Stimulated activated naive CD8-positive, alpha-beta T cell treated with anti-CD3 and anti-CD28 coated beads, Interleukin-15, amount 100 ng/mL, for 72 hours (primary cell): ENCODE measurements around the gene DHRS13.
"Not testable (repeated sequence)": the region's sequence is repeated elsewhere in the genome, so short reads cannot be mapped to it uniquely, and the experiment has no call there.

Experiments used
- ATAC-seq: fragments of 150-1000 bp; cut with Tn5 transposase; 2 replicates; pipeline ENCODE4 v1.10.0; 2021; ENCODE audit warnings: mild to moderate bottlenecking, moderate library complexity
- DNase-seq, 2 donors: peaks; one replicate each; pipeline ENCODE4 v3.0.0; 2021 to 2022
- H3K27ac Mint-ChIP-seq, 2 donors: one replicate each; pipeline ENCODE4 v1.8.0; 2022; ENCODE audit warnings: mild to moderate bottlenecking in 2 of 2, mixed read lengths in 2 of 2, moderate library complexity in 2 of 2
- H3K27me3 Mint-ChIP-seq: one replicate; pipeline ENCODE4 v1.8.0; 2022; ENCODE audit warnings: mixed read lengths
- H3K4me1 Mint-ChIP-seq: one replicate; pipeline ENCODE4 v1.8.0; 2022; ENCODE audit warnings: mild to moderate bottlenecking, mixed read lengths
- H3K4me3 Mint-ChIP-seq, 2 donors: one replicate each; pipeline ENCODE4 v1.8.0; 2022; ENCODE audit warnings: mild to moderate bottlenecking in 2 of 2, mixed read lengths in 2 of 2, moderate library complexity in 1 of 2
- H3K9me3 Mint-ChIP-seq, 2 donors: one replicate each; pipeline ENCODE4 v1.8.0; 2022; ENCODE audit warnings: mixed read lengths in 2 of 2

Gene DHRS13

DNA sequence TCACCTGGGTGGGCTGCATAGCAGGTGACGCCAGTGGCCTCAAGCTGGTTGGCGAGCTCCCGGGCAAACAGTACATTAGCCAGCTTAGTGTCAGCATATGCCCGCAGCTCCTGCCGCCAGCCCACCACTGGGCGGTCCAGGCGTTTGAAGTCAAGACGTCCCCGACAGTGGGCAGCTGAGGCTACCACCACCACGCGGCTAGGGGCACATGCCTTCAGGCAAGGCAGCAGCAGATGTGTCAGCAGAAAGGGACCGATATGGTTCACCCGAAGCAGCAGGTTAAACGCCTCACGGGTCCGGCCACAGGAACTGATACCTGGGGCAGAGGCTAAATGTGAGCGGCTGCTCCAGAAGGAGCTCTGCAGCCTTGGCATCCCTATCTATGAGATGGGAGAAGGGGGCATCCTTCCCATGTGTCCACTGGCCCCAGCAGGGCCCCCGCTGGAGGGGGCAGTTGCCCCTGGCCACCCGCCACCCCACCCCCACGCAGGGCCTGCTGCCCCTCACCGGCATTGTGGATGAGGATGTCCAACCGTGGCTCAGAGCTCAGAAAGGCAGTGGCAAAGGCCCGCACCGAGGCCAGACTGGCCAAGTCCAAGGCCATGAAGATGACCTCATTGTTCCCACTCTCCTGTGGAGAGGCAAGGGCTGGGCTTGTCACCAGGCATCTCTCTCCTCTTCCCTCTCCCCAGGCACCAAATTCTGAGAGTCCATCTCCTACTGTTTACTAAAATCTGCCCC, 1.7 kb downstream of the DHRS13 start:
- Mint-ChIP-seq H3K27ac (peak overlapping the region; percentile 69 to 92), H3K4me3 (peak overlapping the region; percentile 93 to 96), H3K27me3 (no peaks in the 10 kb centered on the region), H3K4me1 (peaks cover 68% of the 10 kb centered on the region), H3K9me3 (no peaks in the 10 kb centered on the region)
- DNase-seq (no peak), ATAC-seq (no peak)

GRCh38 chr17:28899212-28899815, 3.6 kb downstream of the DHRS13 start:
- H3K27me3 Mint-ChIP-seq = no peaks in the 10 kb centered on the region
- no peak overlapping the region for H3K27ac Mint-ChIP-seq
- H3K4me1 Mint-ChIP-seq = peaks cover 70% of the 10 kb centered on the region
- ATAC-seq = no peak
- no peak for DNase-seq
- no peaks in the 10 kb centered on the region for H3K9me3 Mint-ChIP-seq
- no peak overlapping the region for H3K4me3 Mint-ChIP-seq

DNA sequence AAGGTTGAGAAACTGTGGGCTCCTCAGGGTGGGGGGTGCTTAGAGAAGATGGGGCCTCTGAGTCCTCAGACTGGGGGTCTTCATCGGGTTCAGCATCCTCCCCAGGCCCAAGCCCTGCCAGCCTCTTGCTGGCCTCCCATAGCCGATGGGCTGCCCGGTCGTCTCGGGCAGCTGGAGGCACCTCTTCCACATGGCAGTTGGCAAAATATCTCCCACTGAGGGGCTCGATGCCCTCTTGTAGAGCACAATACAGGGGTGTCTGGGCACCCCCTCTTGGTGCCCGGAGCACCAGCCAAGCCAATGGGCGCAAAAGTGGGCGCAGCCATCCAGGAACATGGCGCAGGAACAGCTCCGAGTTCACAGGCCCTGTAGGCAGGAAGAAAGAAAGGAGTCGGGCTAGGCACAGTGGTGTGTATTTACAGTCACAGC, 4.3 kb downstream of the DHRS13 start:
- no peak for DNase-seq

DNA sequence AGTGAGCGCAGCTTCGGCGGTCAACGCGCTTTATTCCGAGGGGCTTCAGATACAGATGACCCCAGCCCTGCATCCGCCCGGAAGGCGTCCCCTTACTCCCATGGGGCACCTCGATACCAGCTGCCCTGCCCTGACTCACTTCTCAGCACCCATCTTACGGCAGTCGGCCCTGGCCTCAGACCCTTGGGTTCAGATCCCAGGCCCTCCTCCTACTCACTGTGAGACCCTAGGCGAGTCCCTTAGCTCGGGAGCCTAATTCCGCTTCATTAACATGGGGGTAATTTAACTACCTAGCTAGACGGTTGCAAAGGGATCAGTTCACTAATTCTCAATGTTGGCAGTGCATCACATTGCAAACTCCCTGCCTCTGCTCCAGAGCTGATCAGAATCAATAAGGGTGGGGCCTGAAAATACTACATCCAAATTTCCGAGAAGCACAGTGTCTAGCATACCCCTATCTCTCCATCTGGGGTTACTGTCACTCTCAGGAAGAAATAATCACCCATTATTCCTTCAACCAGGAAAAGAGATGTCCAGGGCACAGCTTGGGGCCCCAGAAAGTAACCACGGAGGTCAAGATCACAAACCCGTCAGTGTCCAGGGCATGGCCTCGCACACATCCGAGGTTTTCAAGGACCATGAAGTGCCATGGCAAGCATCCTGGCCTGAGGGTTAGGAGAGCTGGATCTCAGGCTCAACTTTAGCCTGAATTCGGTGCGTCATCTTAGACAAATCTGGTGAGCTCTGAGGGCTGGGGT, 4.9 kb downstream of the DHRS13 start:
- ATAC-seq (peak; percentile 41), DNase-seq (peak in 1 of 2 donors; percentile 46)
- peaks cover 77% of the 10 kb centered on the region for H3K4me1 Mint-ChIP-seq
- no peaks in the 10 kb centered on the region for H3K27me3 Mint-ChIP-seq
- peak overlapping the region; percentile 97 to 98 for H3K27ac Mint-ChIP-seq
- no peaks in the 10 kb centered on the region for H3K9me3 Mint-ChIP-seq
- peak overlapping the region; percentile 95 to 99 for H3K4me3 Mint-ChIP-seq

More for the DNA sequence above, 4.3 kb downstream of the DHRS13 start:
- Mint-ChIP-seq H3K4me1 (peaks cover 76% of the 10 kb centered on the region), H3K4me3 (no peak overlapping the region), H3K27ac (no peak overlapping the region), H3K9me3 (no peaks in the 10 kb centered on the region), H3K27me3 (no peaks in the 10 kb centered on the region)
- no peak for ATAC-seq

DNA sequence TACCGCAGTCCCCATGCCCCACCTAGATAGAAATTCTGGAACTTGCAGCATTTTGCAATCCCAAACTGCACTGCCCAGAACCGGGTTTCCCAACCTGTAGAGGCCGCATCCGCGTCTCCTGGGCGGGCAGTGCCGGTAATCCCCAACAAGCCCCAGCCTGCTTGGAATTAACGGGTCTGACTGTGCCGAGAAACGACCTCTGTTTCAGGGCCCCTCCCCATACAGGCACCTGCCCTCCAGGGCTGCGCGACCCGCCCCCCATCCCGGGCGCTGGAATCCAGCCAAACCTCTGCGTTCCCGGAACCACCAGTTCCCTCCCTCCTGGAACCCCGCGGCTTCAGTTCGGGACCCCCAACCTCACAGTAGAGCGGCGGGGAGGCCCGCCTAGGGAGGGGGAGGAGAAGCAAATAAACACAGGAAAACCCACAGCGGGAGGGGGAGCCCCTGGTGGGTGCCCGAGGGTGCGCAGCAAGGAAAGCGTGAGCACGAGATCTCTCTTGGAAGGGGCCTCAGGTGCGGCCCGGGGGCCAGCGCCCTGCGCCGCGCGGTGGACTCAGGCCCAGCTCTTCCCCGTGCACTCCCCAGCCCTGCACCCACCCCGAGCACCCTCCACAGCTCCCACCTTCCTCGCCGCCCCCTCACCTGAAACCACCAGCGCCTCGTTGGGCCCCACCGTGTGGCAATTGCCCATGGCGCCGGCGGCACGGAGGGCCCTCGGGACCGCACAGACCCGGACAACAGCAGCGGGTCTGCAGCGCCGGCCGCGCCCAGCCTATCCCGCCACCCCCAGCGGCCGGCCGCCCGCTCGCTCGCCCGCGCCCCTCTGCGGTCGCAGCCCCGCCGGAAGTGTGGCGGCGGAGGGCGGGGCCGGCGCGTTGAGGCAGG, 5.8 kb downstream of the DHRS13 start, which contains the start of gene FLOT2:
Gene FLOT2 (minus strand): TSS at position 850 of the 885 bp plus-strand sequence. CDS start 159 bp downstream, at position 691.
- H3K4me1 Mint-ChIP-seq = peaks cover 83% of the 10 kb centered on the region
- H3K27ac Mint-ChIP-seq = peak within 1 kb of the TSS; percentile 97 to 98
- no peaks in the 10 kb centered on the region for H3K9me3 Mint-ChIP-seq
- ATAC-seq = peak; percentile 84
- no peaks in the 10 kb centered on the region for H3K27me3 Mint-ChIP-seq
- DNase-seq = peak; percentile 65 to 78
- H3K4me3 Mint-ChIP-seq = peak within 1 kb of the TSS; percentile 95 to 99

- no peak for DNase-seq
- Mint-ChIP-seq H3K9me3 (no peaks in the 10 kb centered on the region), H3K27ac (peak overlapping the region; percentile 95 to 98), H3K4me1 (peaks cover 83% of the 10 kb centered on the region), H3K27me3 (no peaks in the 10 kb centered on the region), H3K4me3 (peak overlapping the region; percentile 95 to 99)
- no peak for ATAC-seq
These were observed 6.4 kb downstream of the DHRS13 start for GRCh38 chr17:28896491-28896883.

- ATAC-seq (no peak), DNase-seq (no peak)
- no peaks in the 10 kb centered on the region for H3K9me3 Mint-ChIP-seq
- peak overlapping the region; percentile 95 to 99 for H3K4me3 Mint-ChIP-seq
- peak overlapping the region; percentile 16 to 95 for H3K27ac Mint-ChIP-seq
- H3K27me3 Mint-ChIP-seq = no peaks in the 10 kb centered on the region
- peaks cover 83% of the 10 kb centered on the region for H3K4me1 Mint-ChIP-seq
These were observed 7.0 kb downstream of the DHRS13 start for GRCh38 chr17:28895794-28896447.

- Mint-ChIP-seq H3K27ac (peak overlapping the region; percentile 100), H3K4me1 (peaks cover 82% of the 10 kb centered on the region), H3K4me3 (peak overlapping the region; percentile 82 to 85)
- not testable (repeated sequence) for H3K27me3 Mint-ChIP-seq, H3K9me3 Mint-ChIP-seq
- peak; percentile 41 to 62 for DNase-seq
- peak; percentile 54 for ATAC-seq
These were observed 9.4 kb downstream of the DHRS13 start for GRCh38 chr17:28893248-28894183.

DNA sequence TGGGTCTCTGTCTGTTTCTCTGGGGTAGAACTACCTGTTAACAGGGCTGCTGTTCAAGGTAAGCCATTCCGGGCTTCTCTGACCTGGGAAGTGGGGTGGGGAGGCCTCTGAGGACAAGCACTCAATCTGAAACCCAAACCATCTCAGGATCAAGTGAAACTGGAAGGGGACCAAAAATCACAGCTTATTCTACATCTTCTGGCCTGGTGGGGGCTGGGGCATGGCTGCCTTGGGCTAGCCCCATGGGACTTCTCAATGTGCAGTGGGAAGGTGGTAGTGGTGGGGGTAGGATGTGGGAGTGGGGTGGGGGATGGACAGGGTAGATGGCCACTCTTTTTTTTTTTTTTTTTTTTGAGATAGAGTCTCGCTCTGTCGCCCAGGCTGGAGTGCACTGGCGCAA, 10.9 kb downstream of the DHRS13 start:
- no peak for DNase-seq
- no peaks in the 10 kb centered on the region for H3K27me3 Mint-ChIP-seq
- no peak for ATAC-seq
- H3K4me1 Mint-ChIP-seq = peaks cover 82% of the 10 kb centered on the region
- peak overlapping the region; percentile 36 to 60 for H3K4me3 Mint-ChIP-seq
- no peaks in the 10 kb centered on the region for H3K9me3 Mint-ChIP-seq
- peak overlapping the region; percentile 95 to 97 for H3K27ac Mint-ChIP-seq

DNA sequence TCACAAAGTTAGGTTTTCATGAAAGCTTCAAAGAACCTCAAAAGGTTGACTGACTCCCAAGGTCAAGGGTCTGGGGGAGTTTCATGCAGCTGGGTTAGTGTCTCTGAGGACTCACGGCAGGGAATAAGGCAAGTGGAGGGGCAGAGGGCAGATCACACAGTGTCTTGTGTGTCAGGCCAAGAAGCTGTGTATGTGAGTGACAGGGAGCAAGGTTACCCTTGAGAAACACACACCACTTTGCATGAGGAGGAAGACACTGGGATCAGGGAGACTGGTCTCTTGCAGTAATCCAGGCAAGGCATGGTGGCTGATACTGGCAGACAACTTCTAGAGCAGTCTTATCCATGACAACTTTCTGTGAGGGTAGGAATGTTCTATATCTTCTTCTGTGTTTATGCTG, 11.7 kb downstream of the DHRS13 start:
- Mint-ChIP-seq H3K9me3 (no peaks in the 10 kb centered on the region), H3K4me1 (peaks cover 82% of the 10 kb centered on the region), H3K27ac (peak overlapping the region in 1 of 2 donors; percentile 97), H3K27me3 (no peaks in the 10 kb centered on the region), H3K4me3 (no peak overlapping the region)
- DNase-seq = no peak
- no peak for ATAC-seq

- Mint-ChIP-seq H3K27me3 (no peaks in the 10 kb centered on the region), H3K9me3 (no peaks in the 10 kb centered on the region), H3K4me1 (peaks cover 81% of the 10 kb centered on the region), H3K27ac (peak overlapping the region; percentile 78 to 94), H3K4me3 (no peak overlapping the region)
- no peak for DNase-seq
- no peak for ATAC-seq
These were observed 12.9 kb downstream of the DHRS13 start for GRCh38 chr17:28889996-28890395.

DNA sequence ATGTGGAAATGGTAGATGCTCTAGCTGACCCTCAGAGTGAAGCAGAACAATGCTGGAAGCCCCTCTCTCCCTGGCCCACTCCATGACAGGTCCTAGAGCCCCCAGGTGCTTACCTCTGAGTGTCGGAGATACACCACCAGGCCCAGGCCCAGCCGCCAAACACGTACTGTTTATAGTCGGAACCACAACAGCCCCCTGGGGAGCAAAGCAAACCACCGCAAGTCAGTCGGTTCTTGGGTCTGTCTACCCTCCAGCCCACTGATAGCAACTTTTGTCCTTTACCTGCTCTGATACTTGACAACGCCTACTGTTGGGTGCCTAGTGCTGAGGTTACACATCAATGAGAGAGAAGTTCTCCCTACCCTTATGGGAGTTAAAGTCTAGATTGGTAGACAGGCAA, 14.0 kb downstream of the DHRS13 start:
- H3K27me3 Mint-ChIP-seq = no peaks in the 10 kb centered on the region
- H3K4me1 Mint-ChIP-seq = peaks cover 79% of the 10 kb centered on the region
- ATAC-seq (no peak), DNase-seq (no peak)
- H3K27ac Mint-ChIP-seq = peak overlapping the region; percentile 49 to 81
- H3K4me3 Mint-ChIP-seq = no peak overlapping the region
- H3K9me3 Mint-ChIP-seq = no peaks in the 10 kb centered on the region

GRCh38 chr17:28887871-28888471, 14.9 kb downstream of the DHRS13 start:
- H3K4me3 Mint-ChIP-seq = no peak overlapping the region
- no peaks in the 10 kb centered on the region for H3K9me3 Mint-ChIP-seq
- DNase-seq (no peak), ATAC-seq (no peak)
- peaks cover 71% of the 10 kb centered on the region for H3K4me1 Mint-ChIP-seq
- no peaks in the 10 kb centered on the region for H3K27me3 Mint-ChIP-seq
- no peak overlapping the region for H3K27ac Mint-ChIP-seq
